Body of pancreas (tissue), 4 donors: Measurements from ENCODE around the gene LRRC8C. TPM values are rescaled to one million over a fixed set of nuclear protein-coding genes. Genes with fewer than 3 reads are reported as not detected.

Experiments
- ATAC-seq: fragments of 150-250 bp; one replicate; pipeline ENCODE4 v1.9.1; 2016
- DNase-seq, 4 donors: peaks; one replicate each; pipeline ENCODE4 v3.0.0-alpha.2; 2019
- H3K27ac ChIP-seq, 4 donors: fragments of 200-600 bp; sonication (generic); 1 replicate in 3 of 4; 2 replicates in 1 of 4; pipeline versions ENCODE4 v1.5.1 to v1.6.1; 2016 to 2019; ENCODE audit warnings: mild to moderate bottlenecking in 1 of 4, mixed read lengths in 1 of 4, moderate library complexity in 1 of 4
- H3K27me3 ChIP-seq, 2 donors: fragments of 200-600 bp; sonication (generic); one replicate each; pipeline ENCODE4 v1.6.0; 2016; ENCODE audit warnings: mild to moderate bottlenecking in 1 of 2
- H3K36me3 ChIP-seq, 2 donors: fragments of 200-600 bp; sonication (generic); replicated peaks in 1 of 2; 2 replicates each; pipeline ENCODE4 v1.5.1; 2016; ENCODE audit warnings: low read depth in 2 of 2; ENCODE audit not compliant: insufficient read depth in 1 of 2
- H3K4me1 ChIP-seq: fragments of 200-600 bp; sonication (generic); one replicate; pipeline ENCODE4 v1.6.0; 2016
- H3K4me3 ChIP-seq, 2 donors: fragments of 200-600 bp; sonication (generic); 1 replicate in 1 of 2; 2 replicates in 1 of 2; pipeline ENCODE4 v1.5.1; 2016 to 2019
- H3K9me3 ChIP-seq, 3 donors: fragments of 200-600 bp; sonication (generic); 1 replicate in 2 of 3; 2 replicates in 1 of 3; pipeline ENCODE4 v1.5.1; 2016
- POLR2A ChIP-seq, 3 donors: fragments of 450-650 bp; IDR thresholded peaks; one replicate each; pipeline ENCODE4 v1.6.1; 2016; ENCODE audit warnings: antibody characterized with exemption in 3 of 3, mild to moderate bottlenecking in 2 of 3
- WGBS, 2 donors: methylation state at CpG; one replicate each; pipeline ENCODE4 v1.1.5; 2017; 5-methylcytosine and 5-hydroxymethylcytosine counted together
- intact Hi-C: fragments of 100-400 bp; cut with DNase I; formaldehyde crosslinking; loops from one replicate; pipeline ENCODE4 v1.15.1; 2023
- total RNA-seq, 2 donors: library from RNA; depleted of rRNA; stranded (reverse); fragments of >200 nt; gene quantifications; one replicate each; pipeline ENCODE4 v1.1.0, GENCODE V29; 2016
- TF ChIP-seq, protein P1 (sequence below), 7 experiments: fragments of 450-650 bp in 4 of 7; fragments of 200-600 bp in 3 of 7; sonication (generic) in 3 of 7; IDR thresholded peaks; one replicate each; pipeline ENCODE4 v1.5.1; 2016 to 2019; ENCODE audit warnings: antibody characterized with exemption in 7 of 7

Gene LRRC8C
- total RNA-seq, 2 donors from 2014 or later, result 3.4 to 4.6 TPM

DNA sequence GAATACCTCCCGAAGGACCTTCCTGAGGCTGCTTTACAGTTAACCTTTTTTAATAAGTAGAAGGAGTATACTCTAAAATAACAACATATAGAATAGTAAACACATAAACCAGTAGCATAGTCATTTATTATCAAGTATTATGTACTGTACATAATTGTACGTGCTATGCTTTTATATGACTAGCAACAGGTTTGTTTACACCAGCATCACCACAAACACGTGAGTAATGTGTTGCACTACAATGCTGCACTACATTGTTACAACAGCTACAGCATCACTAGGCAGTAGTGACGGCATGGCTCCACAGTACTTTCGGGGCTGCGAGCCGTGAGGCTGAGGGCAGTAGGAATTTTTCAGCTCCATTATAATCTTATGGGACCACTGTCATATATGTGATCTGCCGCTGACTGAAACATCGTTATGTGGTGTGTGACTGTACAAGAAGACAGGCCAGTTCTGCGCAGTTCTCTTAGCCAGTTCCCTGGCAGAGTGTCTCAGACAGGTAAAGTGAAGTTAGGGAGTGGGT is 105.1 kb downstream of the LRRC8C start:
- Histone ChIP-seq H3K27me3 (no peaks in the 10 kb centered on the region), H3K4me3 (no peak overlapping the region), H3K9me3 (no peaks in the 10 kb centered on the region), H3K36me3 (no peaks in the 10 kb centered on the region), H3K4me1 (no peaks in the 10 kb centered on the region), H3K27ac (no peak overlapping the region)
- TF ChIP-seq, protein P1, sequence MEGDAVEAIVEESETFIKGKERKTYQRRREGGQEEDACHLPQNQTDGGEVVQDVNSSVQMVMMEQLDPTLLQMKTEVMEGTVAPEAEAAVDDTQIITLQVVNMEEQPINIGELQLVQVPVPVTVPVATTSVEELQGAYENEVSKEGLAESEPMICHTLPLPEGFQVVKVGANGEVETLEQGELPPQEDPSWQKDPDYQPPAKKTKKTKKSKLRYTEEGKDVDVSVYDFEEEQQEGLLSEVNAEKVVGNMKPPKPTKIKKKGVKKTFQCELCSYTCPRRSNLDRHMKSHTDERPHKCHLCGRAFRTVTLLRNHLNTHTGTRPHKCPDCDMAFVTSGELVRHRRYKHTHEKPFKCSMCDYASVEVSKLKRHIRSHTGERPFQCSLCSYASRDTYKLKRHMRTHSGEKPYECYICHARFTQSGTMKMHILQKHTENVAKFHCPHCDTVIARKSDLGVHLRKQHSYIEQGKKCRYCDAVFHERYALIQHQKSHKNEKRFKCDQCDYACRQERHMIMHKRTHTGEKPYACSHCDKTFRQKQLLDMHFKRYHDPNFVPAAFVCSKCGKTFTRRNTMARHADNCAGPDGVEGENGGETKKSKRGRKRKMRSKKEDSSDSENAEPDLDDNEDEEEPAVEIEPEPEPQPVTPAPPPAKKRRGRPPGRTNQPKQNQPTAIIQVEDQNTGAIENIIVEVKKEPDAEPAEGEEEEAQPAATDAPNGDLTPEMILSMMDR (IDR thresholded peaks at IDR 0.05), result no peak
- TF ChIP-seq POLR2A (IDR thresholded peaks at IDR 0.05), result no peak
- 77 to 84% methylated on average over 10 of the region's 10 CpGs for WGBS, 2 donors
- ATAC-seq, result no peak
- intact Hi-C loops, result no loop called here
- no peak for DNase-seq

DNA sequence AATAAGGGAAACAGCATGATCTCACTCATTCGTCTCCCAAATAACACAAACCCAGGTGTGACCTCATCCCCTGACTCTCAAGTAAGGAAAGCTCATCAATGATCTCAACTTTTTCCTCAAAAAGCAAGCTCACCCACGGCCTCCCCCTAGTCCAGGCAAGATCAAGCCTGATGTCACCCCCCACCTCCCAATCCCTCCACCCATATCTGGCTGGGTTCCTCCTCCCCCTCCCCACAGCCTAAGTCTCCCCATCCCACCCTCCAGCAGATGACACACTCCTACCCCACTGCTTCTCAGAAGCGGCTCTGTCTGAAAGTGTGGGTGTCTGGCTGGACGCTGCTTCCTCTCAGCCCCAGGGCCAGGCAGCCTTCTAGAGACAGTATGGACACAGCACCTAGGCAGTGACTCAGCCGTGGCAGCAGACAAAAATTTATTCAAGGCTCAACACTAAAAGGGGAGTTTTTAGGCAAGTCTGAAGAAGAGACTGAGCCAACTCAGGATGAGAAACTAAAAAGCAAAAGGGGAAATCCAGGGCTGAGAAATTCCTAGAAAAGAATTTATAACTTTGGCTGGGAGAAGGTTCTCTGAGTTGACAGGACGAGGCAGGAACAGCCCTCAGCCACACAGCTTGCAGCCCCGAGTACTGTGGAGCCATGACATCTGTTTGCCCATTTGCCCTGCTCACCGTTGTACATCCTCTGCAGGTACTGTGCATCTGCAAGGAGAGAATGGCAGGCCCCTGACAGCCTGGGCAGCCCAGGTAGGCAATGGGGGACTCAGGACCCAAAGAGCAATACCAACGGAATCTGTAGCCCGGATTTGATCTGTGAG is 106.3 kb downstream of the LRRC8C start:
- 64 to 71% methylated on average over 10 of the region's 10 CpGs for WGBS, 2 donors

DNA sequence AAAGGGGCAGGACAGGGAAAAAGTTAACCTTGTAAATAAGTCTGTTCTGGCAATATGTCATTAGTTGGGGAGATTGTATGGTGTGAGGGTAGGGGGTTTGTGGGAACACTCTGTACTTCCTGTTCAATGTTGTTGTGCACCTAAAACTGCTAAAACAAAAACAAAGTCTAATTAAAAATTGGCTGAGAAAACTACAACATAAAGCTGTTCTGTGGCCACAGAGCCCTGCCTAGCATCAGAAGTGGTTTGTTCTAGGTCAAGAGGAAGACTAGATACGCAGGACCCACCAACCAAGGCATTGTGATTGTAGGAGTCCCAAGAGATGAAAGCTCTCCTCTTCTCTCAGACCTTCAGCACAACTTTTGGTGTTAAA is 106.9 kb downstream of the LRRC8C start:
- WGBS, 2 donors, result 81 to 84% methylated on average over 1 of the region's 1 CpG
- no peak for DNase-seq
- intact Hi-C loops, result no loop called here

More for the DNA sequence above, 106.3 kb downstream of the LRRC8C start:
- TF ChIP-seq POLR2A (IDR thresholded peaks at IDR 0.05), result no peak
- TF ChIP-seq, protein P1 (IDR thresholded peaks at IDR 0.05), result no peak
- Histone ChIP-seq H3K27me3 (no peaks in the 10 kb centered on the region), H3K9me3 (no peaks in the 10 kb centered on the region), H3K27ac (no peak overlapping the region), H3K4me3 (no peak overlapping the region), H3K36me3 (no peaks in the 10 kb centered on the region), H3K4me1 (no peaks in the 10 kb centered on the region)
- DNase-seq (no peak), ATAC-seq (no peak)
- intact Hi-C loops, result no loop called here

DNA sequence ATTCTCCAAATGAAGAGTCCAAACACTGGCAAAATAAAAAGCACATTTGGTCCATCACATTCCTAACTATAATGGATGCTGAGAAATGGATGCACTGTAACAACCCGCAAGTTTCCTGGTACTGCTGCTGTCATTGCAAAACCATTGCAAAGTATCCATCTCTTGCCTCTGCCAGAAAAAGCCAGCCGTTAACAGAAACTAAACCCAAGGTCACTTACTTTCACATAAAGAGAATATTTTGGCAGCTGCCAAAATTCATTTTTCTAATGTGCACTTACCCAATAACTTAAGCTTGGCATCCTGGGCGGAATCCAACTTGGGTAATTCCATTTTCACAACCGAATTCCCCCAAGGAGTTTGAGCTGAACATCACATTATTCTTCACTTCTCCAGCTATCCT is 110.9 kb downstream of the LRRC8C start:
- DNase-seq (no peak), ATAC-seq (no peak)
- Histone ChIP-seq H3K4me1 (no peaks in the 10 kb centered on the region), H3K9me3 (no peaks in the 10 kb centered on the region), H3K36me3 (no peaks in the 10 kb centered on the region), H3K27ac (no peak overlapping the region), H3K27me3 (no peaks in the 10 kb centered on the region), H3K4me3 (no peak overlapping the region)
- intact Hi-C loops, result no loop called here
- WGBS, 2 donors, result 55 to 61% methylated on average over 4 of the region's 4 CpGs
- TF ChIP-seq, protein P1 (IDR thresholded peaks at IDR 0.05), result no peak
- TF ChIP-seq POLR2A (IDR thresholded peaks at IDR 0.05), result no peak

More for the DNA sequence above, 106.9 kb downstream of the LRRC8C start:
- TF ChIP-seq, protein P1 (IDR thresholded peaks at IDR 0.05), result no peak
- TF ChIP-seq POLR2A (IDR thresholded peaks at IDR 0.05), result no peak
- no peaks in the 10 kb centered on the region for H3K27me3 ChIP-seq
- H3K4me3 ChIP-seq, result no peak overlapping the region
- H3K36me3 ChIP-seq, result no peaks in the 10 kb centered on the region
- no peak overlapping the region for H3K27ac ChIP-seq
- ATAC-seq, result no peak
- no peaks in the 10 kb centered on the region for H3K9me3 ChIP-seq
- no peaks in the 10 kb centered on the region for H3K4me1 ChIP-seq
